ENCODE results near the gene ELOVL4. TPM values are rescaled to one million over a fixed set of nuclear protein-coding genes. Genes with fewer than 3 reads are reported as not detected.
A peak's percentile ranks its signal among the peaks of the same experiment; 100 is the strongest.

The ELOVL4 gene
- total RNA-seq, 1 experiment from 2014 or later = 6.2 TPM

DNA sequence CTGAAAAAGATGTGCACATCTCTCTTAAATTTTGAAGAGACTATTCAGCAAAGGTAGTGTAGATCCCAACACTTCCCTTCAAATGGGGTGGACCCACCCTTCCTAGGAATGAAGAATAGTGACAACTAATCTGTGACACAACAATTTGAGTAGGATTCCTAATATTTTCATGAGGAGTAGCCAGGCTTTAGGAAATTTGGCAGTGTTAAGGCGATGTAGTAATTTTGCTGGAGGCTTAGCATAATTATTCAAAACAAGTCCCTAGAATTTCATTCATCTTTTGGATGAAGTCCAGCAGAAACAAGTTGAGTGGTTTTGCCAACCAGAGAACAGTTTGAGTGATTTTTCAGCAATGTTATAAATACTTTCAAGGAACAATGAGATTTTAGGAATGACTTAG, 52.4 kb downstream of the ELOVL4 start:
- ChIA-PET CTCF (interaction anchor here (0.7 to 1.6 kb wide), 2 partner anchors 16 to 276 kb away, joined by 3 to 4 read pairs; no protein-coding TSS in a partner anchor), POLR2A (interaction anchor here (0.6 to 1.6 kb wide), 3 partner anchors 13 to 52 kb away, joined by 3 to 4 read pairs (median 4); partner anchors contain the start of gene ELOVL4)
- no peaks in the 10 kb centered on the region for H3K36me3 Mint-ChIP-seq (ENCODE audit: insufficient read depth, unreplicated experiment)
- H3K27ac Mint-ChIP-seq (ENCODE audit: low read depth, unreplicated experiment) = peak overlapping the region; percentile 80
- peaks cover 23% of the 10 kb centered on the region for H3K4me1 Mint-ChIP-seq (ENCODE audit: insufficient read depth, unreplicated experiment)
- no peak overlapping the region for H3K4me3 Mint-ChIP-seq (ENCODE audit: unreplicated experiment)
- no TSS peak for BruUV-seq (replicated peaks)
- H3K9me3 Mint-ChIP-seq (ENCODE audit: unreplicated experiment) = peaks cover 8% of the 10 kb centered on the region
- TF ChIP-seq, protein P1, sequence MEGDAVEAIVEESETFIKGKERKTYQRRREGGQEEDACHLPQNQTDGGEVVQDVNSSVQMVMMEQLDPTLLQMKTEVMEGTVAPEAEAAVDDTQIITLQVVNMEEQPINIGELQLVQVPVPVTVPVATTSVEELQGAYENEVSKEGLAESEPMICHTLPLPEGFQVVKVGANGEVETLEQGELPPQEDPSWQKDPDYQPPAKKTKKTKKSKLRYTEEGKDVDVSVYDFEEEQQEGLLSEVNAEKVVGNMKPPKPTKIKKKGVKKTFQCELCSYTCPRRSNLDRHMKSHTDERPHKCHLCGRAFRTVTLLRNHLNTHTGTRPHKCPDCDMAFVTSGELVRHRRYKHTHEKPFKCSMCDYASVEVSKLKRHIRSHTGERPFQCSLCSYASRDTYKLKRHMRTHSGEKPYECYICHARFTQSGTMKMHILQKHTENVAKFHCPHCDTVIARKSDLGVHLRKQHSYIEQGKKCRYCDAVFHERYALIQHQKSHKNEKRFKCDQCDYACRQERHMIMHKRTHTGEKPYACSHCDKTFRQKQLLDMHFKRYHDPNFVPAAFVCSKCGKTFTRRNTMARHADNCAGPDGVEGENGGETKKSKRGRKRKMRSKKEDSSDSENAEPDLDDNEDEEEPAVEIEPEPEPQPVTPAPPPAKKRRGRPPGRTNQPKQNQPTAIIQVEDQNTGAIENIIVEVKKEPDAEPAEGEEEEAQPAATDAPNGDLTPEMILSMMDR (IDR thresholded peaks at IDR 0.05; ENCODE audit: unreplicated experiment) = no peak
- H3K27me3 Mint-ChIP-seq (ENCODE audit: insufficient read depth, unreplicated experiment) = no peaks in the 10 kb centered on the region
- peak; percentile 75 for DNase-seq (ENCODE audit: unreplicated experiment)
- intact Hi-C loops (cut with micrococcal nuclease) = no loop called here

DNA sequence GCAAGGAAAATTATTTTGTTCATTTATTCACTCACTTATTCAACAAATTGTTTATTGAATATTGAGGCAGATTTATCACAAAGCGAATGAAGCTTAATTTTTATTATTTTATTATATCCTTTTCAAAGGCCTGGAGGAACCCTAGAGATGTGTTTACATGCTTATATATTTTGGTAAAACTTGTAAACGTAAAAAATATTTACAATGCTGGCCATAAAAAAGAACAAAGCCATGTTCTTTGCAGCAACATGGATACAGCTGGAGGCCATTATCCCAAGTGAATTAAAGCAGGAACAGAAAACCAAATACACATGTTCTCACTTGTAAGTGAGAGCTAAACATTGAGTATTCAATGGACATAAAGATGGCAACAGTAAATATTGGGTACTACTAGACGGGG, 58.8 kb downstream of the ELOVL4 start:
- peaks cover 8% of the 10 kb centered on the region for H3K9me3 Mint-ChIP-seq (ENCODE audit: unreplicated experiment)

DNA sequence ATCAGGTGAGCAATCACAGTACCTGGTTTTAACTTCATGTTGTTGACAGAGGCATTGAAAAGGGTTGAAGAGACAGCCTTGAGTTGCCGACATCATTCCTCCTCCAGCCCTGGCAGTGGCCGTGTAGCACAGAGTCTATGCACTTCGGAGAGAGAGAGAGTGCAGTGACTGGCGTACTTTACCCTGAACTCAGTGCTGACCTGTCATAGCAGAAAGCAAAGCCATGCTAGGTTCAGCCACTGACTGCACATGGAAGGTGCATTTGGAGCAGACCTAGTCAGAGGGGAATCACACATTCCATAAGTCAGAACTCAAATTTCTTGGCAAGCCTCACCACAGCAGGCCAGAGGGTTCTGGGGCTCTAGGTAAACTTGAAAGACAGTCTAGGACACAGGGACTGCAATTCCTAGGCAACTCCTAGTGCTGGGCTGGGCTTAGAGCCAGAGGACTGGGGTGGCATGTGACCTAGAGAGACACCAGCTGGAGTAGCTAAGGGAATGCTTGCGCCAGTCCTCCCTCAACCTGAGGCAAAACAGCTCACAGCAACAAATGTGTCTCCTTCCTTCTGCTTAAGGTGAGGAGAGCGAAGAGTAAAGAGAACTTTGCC, 69.1 kb downstream of the ELOVL4 start:
- Mint-ChIP-seq H3K9me3 (ENCODE audit: unreplicated experiment) (peaks cover 11% of the 10 kb centered on the region), H3K27me3 (ENCODE audit: insufficient read depth, unreplicated experiment) (no peaks in the 10 kb centered on the region), H3K4me1 (ENCODE audit: insufficient read depth, unreplicated experiment) (peaks cover 33% of the 10 kb centered on the region), H3K4me3 (ENCODE audit: unreplicated experiment) (no peak overlapping the region), H3K27ac (ENCODE audit: low read depth, unreplicated experiment) (no peak overlapping the region), H3K36me3 (ENCODE audit: insufficient read depth, unreplicated experiment) (no peaks in the 10 kb centered on the region)
- CTCF ChIA-PET = interaction anchor here (0.6 to 3.5 kb wide), 9 partner anchors 9 to 331 kb away, joined by 3 to 25 read pairs (median 3); no protein-coding TSS in a partner anchor
- TF ChIP-seq, protein P1 (IDR thresholded peaks at IDR 0.05; ENCODE audit: unreplicated experiment) = no peak
- no TSS peak for BruUV-seq (replicated peaks)
- intact Hi-C loops (cut with micrococcal nuclease) = no loop called here
- DNase-seq (ENCODE audit: unreplicated experiment) = peak; percentile 75
- POLR2A ChIA-PET = interaction anchor here (0.5 to 1.6 kb wide), 6 partner anchors 9 to 1862 kb away, joined by 3 to 4 read pairs (median 3); no protein-coding TSS in a partner anchor

More for the DNA sequence above, 58.8 kb downstream of the ELOVL4 start:
- ChIA-PET CTCF (interaction anchor here (0.9 to 1.4 kb wide), 2 partner anchors 19 to 61 kb away, joined by 3 to 7 read pairs; no protein-coding TSS in a partner anchor), POLR2A (no interaction called here)
- no peak overlapping the region for H3K4me3 Mint-ChIP-seq (ENCODE audit: unreplicated experiment)
- H3K4me1 Mint-ChIP-seq (ENCODE audit: insufficient read depth, unreplicated experiment) = no peaks in the 10 kb centered on the region
- intact Hi-C loops (cut with micrococcal nuclease) = no loop called here
- no peak overlapping the region for H3K27ac Mint-ChIP-seq (ENCODE audit: low read depth, unreplicated experiment)
- no peaks in the 10 kb centered on the region for H3K27me3 Mint-ChIP-seq (ENCODE audit: insufficient read depth, unreplicated experiment)
- H3K36me3 Mint-ChIP-seq (ENCODE audit: insufficient read depth, unreplicated experiment) = peaks cover 5% of the 10 kb centered on the region
- DNase-seq (ENCODE audit: unreplicated experiment) = no peak
- no TSS peak for BruUV-seq (replicated peaks)
- TF ChIP-seq, protein P1 (IDR thresholded peaks at IDR 0.05; ENCODE audit: unreplicated experiment) = no peak

DNA sequence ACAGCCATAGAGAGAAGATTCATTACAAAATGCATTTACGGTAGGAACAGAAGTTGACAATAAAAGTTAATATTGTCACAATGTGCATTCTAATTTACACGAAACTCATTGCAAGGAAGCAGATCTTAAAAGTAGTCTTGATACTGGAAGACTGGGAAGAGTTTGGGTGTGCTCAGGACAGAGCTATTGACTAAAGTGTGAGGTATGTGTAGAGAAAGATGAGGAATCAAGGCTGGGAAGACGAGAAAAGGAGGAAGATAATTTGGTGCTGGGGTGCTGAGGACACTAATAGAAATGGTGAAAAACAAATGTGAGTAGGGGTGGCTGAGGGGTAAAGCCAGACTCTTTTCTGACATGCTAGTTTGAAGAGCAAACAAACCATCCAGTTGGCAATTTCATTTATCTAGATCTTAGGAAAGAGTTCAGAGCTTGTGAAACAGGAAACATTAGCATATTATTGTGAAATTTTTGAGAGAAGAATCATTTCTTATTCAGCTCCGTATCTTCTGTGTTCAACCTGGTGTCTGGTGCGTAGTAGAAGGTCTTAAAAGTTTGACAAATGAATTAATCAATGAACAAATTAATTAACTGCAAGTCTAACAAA, 72.7 kb downstream of the ELOVL4 start:
- H3K36me3 Mint-ChIP-seq (ENCODE audit: insufficient read depth, unreplicated experiment) = no peaks in the 10 kb centered on the region
- ChIA-PET CTCF (interaction anchor here (0.6 to 1.6 kb wide), 8 partner anchors 9 to 1001 kb away, joined by 3 to 5 read pairs (median 4); no protein-coding TSS in a partner anchor), POLR2A (interaction anchor here (0.8 to 3.9 kb wide), 4 partner anchors 71 to 232 kb away, joined by 3 to 23 read pairs (median 7); partner anchors contain the start of gene BCKDHB)
- no TSS peak for BruUV-seq (replicated peaks)
- no peaks in the 10 kb centered on the region for H3K27me3 Mint-ChIP-seq (ENCODE audit: insufficient read depth, unreplicated experiment)
- no peak overlapping the region for H3K4me3 Mint-ChIP-seq (ENCODE audit: unreplicated experiment)
- peak; percentile 64 for DNase-seq (ENCODE audit: unreplicated experiment)
- H3K4me1 Mint-ChIP-seq (ENCODE audit: insufficient read depth, unreplicated experiment) = peaks cover 41% of the 10 kb centered on the region
- H3K27ac Mint-ChIP-seq (ENCODE audit: low read depth, unreplicated experiment) = no peak overlapping the region
- intact Hi-C loops (cut with micrococcal nuclease) = no loop called here
- TF ChIP-seq, protein P1 (IDR thresholded peaks at IDR 0.05; ENCODE audit: unreplicated experiment) = no peak
- H3K9me3 Mint-ChIP-seq (ENCODE audit: unreplicated experiment) = no peaks in the 10 kb centered on the region

Measured in MCF 10A (cell line).